HFFc6 (cell line): ENCODE measurements around the gene VPS37D. TPM values are rescaled to one million over a fixed set of nuclear protein-coding genes. Genes with fewer than 3 reads are reported as not detected.

Experiments
- DNase-seq: peaks from one replicate; pipeline ENCODE4 v3.0.0-alpha.2; 2018
- H3K27ac Mint-ChIP-seq: 2 replicates; pipeline ENCODE4 v1.8.0; 2020; ENCODE audit warnings: mild to moderate bottlenecking, mixed read lengths
- H3K27me3 Mint-ChIP-seq: 2 replicates; pipeline ENCODE4 v1.8.0; 2021; ENCODE audit warnings: mild to moderate bottlenecking, moderate library complexity, mixed read lengths; ENCODE audit not compliant: insufficient read depth
- H3K36me3 Mint-ChIP-seq: 2 replicates; pipeline ENCODE4 v1.8.0; 2021; ENCODE audit warnings: low read depth, mixed read lengths
- H3K4me1 Mint-ChIP-seq: 2 replicates; pipeline ENCODE4 v1.8.0; 2020; ENCODE audit warnings: low read depth, mixed read lengths
- H3K4me3 Mint-ChIP-seq: 2 replicates; pipeline ENCODE4 v1.8.0; 2020; ENCODE audit warnings: mild to moderate bottlenecking, moderate library complexity, mixed read lengths
- H3K9me3 Mint-ChIP-seq: 2 replicates; pipeline ENCODE4 v1.8.0; 2020; ENCODE audit warnings: mild to moderate bottlenecking, mixed read lengths
- CTCF ChIP-seq: fragments of 200-600 bp; sonication (generic); IDR thresholded peaks from 2 replicates; pipeline ENCODE4 v1.5.0; 2021; ENCODE audit warnings: antibody characterized with exemption, mild to moderate bottlenecking
- total RNA-seq, 6 experiments: library from RNA; stranded (reverse); fragmentation: NEBNext Ultra II Directional; extraction: Animal tissue kit (Norgen Biotek cat#: 25700); gene quantifications; 2 replicates in 1 of 6; 3 replicates in 5 of 6; pipeline ENCODE4 v1.2.3, GENCODE V29; 2021

Gene VPS37D
- total RNA-seq, 6 experiments from 2014 or later, result 2.4 to 3.1 (median 2.7) TPM

GRCh38 chr7:73638911-73639310 lies 28.7 kb upstream of the VPS37D start:
- Mint-ChIP-seq H3K4me3 (no peak overlapping the region), H3K27ac (no peak overlapping the region), H3K36me3 (no peaks in the 10 kb centered on the region), H3K9me3 (no peaks in the 10 kb centered on the region), H3K4me1 (peaks cover 18% of the 10 kb centered on the region), H3K27me3 (peaks cover 29% of the 10 kb centered on the region)
- no peak for TF ChIP-seq CTCF
- DNase-seq, result no peak

GRCh38 chr7:73642834-73643233 lies 24.8 kb upstream of the VPS37D start:
- no peaks in the 10 kb centered on the region for H3K36me3 Mint-ChIP-seq
- peaks cover 43% of the 10 kb centered on the region for H3K27me3 Mint-ChIP-seq
- H3K4me1 Mint-ChIP-seq, result no peaks in the 10 kb centered on the region
- no peak overlapping the region for H3K4me3 Mint-ChIP-seq
- TF ChIP-seq CTCF, result no peak
- DNase-seq, result no peak
- no peaks in the 10 kb centered on the region for H3K9me3 Mint-ChIP-seq
- no peak overlapping the region for H3K27ac Mint-ChIP-seq

- H3K4me3 Mint-ChIP-seq, result no peak overlapping the region
- peaks cover 51% of the 10 kb centered on the region for H3K27me3 Mint-ChIP-seq
- no peak for DNase-seq
- no peaks in the 10 kb centered on the region for H3K4me1 Mint-ChIP-seq
- H3K36me3 Mint-ChIP-seq, result no peaks in the 10 kb centered on the region
- TF ChIP-seq CTCF, result no peak
- no peaks in the 10 kb centered on the region for H3K9me3 Mint-ChIP-seq
- no peak overlapping the region for H3K27ac Mint-ChIP-seq
Observed at GRCh38 chr7:73644688-73645286, 22.8 kb upstream of the VPS37D start.

- Mint-ChIP-seq H3K27me3 (peaks cover 52% of the 10 kb centered on the region), H3K9me3 (no peaks in the 10 kb centered on the region), H3K36me3 (no peaks in the 10 kb centered on the region), H3K4me3 (no peak overlapping the region), H3K27ac (no peak overlapping the region), H3K4me1 (no peaks in the 10 kb centered on the region)
- no peak for TF ChIP-seq CTCF
- no peak for DNase-seq
Observed at GRCh38 chr7:73645643-73646174, 21.9 kb upstream of the VPS37D start.

GRCh38 chr7:73646785-73647724 lies 20.6 kb upstream of the VPS37D start:
- H3K9me3 Mint-ChIP-seq, result no peaks in the 10 kb centered on the region
- H3K4me3 Mint-ChIP-seq, result no peak overlapping the region
- H3K27me3 Mint-ChIP-seq, result peaks cover 50% of the 10 kb centered on the region
- H3K27ac Mint-ChIP-seq, result no peak overlapping the region
- no peak for DNase-seq
- TF ChIP-seq CTCF, result no peak
- H3K4me1 Mint-ChIP-seq, result no peaks in the 10 kb centered on the region
- no peaks in the 10 kb centered on the region for H3K36me3 Mint-ChIP-seq
